Skin of body (tissue), 2 donors: ENCODE measurements around the gene CCBE1. TPM values are rescaled to one million over a fixed set of nuclear protein-coding genes. Genes with fewer than 3 reads are reported as not detected.
"Not testable (repeated sequence)": the region's sequence is repeated elsewhere in the genome, so short reads cannot be mapped to it uniquely, and the experiment has no call there.

Experiments
- DNase-seq: peaks from one replicate; lab custom pipeline; 2025; lab: John Stamatoyannopoulos, UW
- total RNA-seq: library from RNA; depleted of rRNA; stranded (reverse); fragments of >200 nt; gene quantifications from one replicate; pipeline ENCODE4 v1.2.3, GENCODE V29; 2014

The CCBE1 gene
- total RNA-seq, result 9.3 TPM

DNA sequence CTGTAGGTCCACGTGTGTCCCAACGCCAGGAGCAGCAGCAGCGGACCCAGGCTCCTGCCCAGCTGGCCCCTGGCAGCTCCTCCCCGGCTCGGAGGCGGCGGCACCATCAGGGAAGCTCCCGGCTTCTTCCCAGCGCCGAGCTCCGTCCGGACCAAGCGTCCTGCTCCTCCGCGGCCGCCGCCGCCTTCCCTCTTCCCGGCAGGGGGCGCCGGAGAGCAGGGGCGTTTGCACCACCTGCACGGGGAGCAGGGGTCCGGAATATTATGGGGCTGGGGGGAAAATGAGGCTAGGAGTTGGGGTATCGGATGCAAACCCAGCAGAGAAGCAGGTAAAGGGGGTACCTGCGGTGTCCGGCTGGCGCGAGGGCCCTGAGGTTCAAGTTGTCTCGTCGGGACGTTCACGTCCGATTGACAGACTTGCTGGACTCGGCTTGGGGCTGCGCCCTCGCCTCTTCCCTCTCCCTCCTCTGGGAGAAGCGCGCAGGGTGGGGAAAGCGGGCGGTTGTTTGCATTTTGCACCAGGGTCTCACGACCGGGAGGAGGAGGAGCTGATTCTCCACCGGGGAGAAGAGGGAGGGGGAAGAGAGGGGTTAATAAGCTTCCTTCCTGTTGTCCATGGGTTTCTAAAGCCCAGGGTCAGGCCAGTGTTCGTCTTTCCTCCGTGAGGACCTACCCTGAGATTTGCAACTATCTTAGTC is at the start of gene CCBE1:
Gene CCBE1, minus strand, starts transcription at position 188 of the 697 bp plus-strand sequence.
- DNase-seq, result peak; percentile 37

DNA sequence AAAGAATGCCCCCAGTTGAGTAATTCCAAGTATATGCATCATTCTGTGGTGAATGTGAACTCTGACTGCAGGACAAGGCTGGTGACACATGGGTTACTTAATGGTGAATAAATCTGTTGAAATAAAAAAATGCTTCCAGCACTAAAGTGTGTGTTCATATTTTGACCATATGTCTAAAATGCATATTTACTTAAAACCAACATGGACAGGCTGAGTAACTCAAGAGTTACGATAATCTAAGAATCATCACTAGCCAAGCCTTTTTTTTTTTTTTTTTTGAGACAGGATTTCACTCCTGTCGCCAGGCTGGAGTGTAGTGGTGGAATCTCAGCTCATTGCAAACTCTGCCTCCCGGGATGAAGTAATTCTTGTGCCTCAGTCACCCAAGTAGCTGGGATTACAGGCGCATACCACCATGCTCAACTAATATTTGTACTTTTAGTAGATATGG is 47.1 kb upstream of the CCBE1 start:
- DNase-seq, result no peak

DNA sequence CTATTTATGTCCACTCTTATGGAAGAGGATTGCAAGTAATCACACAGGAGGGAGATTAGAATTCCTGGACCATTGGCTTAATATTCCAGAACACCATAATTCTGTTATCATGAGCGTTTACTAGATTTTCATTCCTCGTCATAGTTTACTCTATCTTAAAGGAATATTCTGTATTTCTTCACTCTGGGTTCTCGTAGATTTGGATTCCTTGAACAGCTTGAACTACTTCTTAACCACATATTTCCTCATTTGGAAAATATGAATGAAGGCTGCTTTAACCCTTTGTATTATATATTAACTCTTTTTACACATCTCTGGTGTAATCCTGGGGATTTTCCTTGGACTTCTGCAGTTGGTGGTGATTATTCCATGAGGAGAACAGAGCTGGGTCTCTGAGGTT is 46.3 kb upstream of the CCBE1 start:
- peak; percentile 15 for DNase-seq

DNA sequence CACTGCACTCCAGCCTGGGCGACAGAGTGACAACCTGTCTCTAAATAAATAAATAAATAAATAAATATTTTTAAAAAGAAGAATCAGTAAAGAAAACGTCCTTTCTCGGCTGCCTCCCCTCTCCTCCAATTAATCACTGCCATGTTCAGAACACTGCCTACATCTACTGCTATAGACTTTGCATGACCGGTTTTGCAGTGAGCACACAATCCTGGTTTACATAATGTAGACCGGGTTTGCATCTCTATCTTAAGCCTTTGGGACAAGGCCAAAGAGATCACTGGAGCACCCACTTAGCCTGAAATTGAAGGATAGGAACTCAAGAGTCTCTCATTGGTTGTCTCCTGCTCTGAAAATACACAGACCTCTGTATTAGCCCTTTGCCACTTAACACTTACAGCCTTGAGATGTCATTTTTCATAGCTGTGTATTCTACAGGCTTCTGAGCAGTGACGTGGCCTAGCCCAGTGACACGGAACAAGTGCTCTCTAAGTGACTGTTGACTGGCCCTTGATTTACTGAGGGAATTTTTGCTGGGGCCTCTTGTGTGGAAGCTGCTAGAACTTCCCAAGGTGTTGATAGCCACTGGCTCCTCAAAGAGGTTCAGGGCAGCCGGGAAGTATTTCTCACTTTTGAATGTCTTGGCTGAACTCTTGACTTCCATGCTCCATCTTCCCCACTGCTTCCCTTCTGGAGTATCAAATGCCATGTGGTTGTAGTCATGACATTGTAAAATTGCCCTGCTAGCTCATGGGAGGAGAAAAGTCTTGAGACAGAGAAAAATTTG is 45.3 kb upstream of the CCBE1 start:
- DNase-seq, result peak; percentile 31

DNA sequence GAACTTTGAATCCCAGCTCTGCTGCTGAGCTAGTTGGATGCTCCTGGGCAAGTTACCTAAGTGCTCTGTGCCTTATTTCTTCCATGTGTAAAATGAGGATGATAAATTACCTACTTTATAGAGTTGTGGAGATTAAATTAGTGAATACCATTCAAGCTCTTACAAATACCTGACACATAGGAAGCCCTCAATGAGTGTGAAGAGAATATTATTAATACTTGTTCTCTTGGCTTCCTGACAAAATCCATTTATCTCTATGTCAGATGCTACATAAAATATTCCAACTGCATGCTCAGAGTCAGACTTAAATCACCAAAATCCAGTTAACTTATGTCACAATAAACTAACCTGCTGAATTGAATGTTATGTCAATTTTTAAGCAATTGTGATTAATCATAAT is 42.9 kb upstream of the CCBE1 start:
- DNase-seq, result no peak

DNA sequence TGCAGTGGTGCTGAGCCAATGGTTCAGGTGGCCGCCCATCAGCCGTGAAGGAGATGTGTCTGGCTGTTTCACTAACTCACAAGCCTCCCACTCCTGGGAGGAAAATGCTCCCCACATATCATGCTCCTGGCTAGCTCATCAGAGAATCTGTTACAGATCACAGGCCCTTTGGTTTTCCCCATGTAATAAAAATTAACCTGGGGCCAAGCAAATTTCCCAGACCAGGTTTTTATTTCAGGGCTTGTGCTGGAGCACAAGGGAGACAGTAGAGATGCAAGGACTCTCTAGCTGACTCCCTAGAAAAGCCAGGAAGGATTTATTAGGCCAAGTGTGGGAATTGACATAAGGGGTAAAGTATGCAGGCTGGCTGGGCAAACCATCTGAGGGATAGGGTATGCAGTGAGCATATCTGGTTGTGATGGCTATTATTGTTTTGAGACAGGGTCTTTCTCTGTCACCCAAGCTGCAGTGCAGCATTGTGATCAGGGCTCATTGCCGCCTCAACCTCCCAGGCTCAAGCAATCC is 40.6 kb upstream of the CCBE1 start:
- no peak for DNase-seq

DNA sequence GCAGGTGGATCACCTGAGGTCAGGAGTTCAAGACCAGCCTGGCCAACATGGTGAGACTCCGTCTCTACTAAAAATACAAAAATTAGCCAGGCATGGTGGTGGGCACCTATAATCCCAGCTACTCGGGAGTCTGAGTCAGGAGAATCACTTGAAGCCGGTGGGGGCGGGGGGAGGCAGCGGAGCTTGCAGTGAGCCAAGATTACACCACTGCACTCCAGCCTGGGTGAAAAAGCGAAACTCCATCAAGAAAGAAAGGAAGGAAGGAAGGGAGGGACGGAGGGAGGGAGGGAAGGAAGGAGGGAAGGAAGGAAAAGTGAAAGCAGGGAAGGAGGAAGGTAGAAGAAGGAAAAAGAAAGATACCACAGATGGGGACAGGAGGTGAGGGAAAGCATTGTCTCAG is 40.1 kb upstream of the CCBE1 start:
- not testable (repeated sequence) for DNase-seq

DNA sequence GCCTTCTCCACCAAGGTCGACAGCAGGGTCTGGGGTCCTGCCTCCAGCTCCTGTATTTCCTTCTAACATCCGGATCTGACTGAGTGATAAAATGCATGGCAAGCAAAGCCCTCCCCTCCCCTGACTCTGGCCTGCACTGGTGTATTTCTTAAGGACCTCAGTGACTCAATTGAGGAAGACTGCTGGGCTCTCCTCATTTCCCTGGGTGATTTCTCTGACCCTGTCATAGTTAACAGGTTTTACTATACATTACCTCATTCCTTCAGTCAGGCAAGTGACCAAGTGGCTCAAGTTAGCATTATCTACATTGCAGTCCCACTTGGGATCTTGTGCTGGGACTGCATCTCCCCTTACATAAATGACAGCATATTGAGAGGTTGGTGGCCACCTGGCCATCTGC is 38.8 kb upstream of the CCBE1 start:
- DNase-seq, result no peak

DNA sequence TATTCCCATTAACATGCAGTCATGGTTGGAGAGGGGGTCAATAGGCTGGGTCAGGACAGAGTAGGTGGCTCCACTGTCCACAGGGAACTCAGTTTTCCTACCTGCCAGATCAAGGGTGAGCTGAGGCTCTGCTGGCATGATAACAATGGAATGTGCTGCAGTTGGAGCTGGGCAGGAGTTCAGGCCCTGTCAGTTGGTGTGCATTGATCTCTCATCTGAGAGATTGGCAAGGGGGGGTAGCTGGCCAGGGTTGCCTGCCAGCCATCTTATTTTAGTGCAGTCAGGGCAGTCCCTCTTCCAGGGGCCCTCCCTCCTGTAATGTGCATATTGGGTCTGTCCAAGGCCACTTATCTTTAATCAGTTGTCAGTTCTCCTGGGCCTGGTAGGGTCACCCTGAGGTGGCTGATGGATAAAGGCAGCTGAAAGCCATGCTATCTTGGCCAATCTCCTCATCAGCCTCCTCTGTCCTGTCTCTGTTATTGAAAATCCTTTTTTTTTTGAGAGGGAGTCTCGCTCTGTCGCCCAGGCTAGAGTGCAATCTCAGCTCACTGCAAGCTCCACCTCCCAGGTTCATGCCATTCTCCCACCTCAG is 38.1 kb upstream of the CCBE1 start:
- no peak for DNase-seq

DNA sequence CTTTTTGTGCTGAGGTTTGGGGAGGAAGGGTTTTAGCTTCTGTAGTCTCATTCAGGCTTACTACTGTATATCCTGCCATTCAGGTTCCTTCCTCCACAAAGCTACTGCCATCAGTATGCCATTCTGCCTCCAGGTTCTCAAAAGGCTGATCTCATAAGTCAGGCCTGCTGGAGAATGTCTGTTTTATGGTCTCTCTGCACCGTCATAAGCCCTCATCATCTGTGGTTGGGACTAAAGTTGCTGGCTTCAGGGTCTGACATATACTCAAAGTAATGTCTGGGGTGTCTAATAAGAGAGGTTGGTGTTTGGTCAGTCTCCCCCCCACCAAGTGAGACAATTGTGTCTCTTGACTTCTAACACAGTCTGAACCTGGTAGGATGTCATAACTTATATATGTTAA is 36.2 kb upstream of the CCBE1 start:
- no peak for DNase-seq

DNA sequence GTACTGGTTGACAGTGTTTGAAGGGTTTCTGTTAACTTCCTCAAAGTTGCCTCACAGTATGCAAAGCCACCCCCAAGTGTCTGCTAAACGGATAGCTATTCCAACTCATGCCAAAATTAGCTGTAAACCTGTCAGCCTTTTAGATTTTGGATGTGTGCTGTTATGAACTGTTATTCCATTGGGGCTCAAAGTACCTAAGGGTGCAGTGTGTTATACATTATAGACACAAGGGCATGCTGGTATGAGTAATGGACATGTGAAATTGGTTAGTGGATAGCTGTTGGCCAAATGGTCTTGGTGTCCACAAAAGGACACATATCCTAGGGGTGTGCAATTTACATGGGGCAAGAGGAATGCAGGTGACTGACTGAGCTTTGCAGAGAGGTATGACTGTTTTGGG is 33.7 kb upstream of the CCBE1 start:
- DNase-seq, result no peak

DNA sequence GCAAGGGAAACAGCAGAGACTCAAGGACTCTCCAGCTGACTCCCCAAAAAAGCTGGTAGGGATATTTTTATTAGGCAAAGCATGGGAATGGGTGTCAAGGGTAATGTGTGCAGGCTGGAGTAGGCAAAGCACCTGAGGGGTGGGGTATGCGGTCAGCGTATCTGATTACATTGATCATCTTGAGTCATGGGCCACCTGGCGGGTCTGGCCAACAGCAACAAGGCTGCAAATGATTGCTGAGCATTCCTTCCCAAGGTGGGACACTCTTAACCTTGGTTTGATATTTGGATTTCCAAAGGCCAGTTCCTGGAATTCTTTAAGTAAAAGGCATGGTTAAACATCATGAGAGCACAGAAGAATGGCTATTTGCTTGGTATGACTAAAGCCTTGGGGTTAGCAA is 32.6 kb upstream of the CCBE1 start:
- no peak for DNase-seq

DNA sequence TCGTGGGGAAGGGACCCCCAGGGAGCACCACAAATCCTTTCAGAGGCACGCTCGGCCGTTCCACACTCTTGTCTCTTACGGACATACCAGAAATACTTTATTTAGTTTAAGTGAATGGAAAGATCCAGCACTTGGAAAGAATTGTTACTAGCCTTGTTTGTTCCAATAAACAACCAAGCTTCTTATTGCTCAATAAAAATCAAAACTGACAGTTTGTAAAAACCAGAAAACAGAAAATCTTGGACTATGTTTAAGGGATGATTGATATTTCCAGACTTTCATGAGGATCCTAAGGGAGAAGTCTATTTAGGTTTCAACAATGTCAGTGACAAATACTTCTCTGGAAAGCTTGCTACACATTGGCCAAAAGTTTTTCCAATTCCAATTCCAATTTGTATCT is 31.6 kb upstream of the CCBE1 start:
- DNase-seq, result peak; percentile 62

DNA sequence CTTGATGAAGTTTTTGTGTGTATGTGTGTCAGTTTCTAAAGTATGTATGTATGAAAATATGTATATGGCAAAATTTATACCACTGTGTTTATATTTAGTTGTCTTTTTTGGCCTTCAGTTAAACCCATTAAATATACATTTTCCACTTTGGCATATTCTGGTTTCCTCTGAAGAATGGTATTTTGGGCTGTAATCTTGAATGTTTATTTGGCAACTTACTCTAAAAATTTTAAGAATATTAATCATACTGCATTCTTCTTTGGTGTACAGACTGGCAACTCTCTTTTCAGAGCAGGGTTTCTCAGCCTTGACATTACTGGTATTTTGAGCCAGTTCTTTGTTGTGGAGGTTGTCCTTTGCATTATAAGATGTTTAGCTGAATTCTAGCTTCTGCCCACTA is 27.9 kb upstream of the CCBE1 start:
- no peak for DNase-seq

DNA sequence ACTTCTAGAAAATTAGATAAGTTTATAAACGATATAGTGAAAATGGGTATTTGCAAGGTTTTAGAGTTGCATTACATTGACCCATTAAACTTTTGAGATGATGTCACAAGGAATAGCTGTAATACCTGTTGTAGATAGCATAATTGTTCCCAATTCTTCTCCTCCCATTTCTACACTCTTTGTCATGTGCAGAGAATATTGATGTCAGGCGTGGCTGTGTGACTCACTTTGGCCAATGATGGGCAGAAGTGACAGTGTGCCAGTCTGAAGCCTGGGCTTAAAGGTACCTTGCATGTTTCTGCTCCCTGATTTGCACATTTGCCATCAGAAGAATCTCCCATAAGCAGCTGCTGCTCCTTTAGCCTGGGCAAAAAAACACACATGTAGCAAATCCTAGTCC is 26.9 kb upstream of the CCBE1 start:
- no peak for DNase-seq

DNA sequence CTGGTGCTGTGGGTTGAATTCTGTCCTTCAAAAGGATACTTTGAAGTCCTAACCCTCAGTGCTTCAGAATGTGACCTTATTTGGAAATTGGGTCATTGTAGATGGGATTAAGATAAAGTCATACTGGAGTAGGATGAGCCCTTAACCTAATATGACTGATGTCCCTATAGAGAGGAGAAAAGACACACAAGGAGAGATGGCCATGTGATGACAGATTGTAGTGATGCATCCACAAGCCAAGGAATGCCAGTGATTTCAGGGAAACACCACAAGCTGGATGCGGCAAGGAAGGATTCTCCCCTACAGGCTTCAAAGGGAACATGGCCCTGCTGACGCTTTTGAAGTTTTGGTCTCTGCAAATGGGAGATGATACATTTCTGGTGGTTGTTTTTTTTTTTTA is 24.7 kb upstream of the CCBE1 start:
- no peak for DNase-seq

DNA sequence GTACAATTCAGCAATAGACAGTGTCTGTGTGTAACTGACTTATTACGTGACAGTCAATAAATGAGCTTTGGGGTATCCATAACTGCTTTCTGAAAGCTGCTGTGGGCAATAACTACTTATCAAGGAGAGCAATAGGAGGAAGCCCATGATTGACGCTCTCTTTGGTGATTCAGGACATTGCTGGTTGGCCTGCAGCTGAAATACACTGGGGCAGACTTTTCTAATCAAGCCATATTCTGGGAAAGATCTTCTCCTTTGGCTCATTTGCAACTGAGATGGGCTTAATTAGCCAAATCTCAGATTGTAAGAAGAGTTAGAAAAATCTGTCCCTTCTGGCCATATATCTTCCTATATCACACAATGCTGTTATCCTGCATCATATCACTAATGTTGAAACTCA is 24.0 kb upstream of the CCBE1 start:
- no peak for DNase-seq

DNA sequence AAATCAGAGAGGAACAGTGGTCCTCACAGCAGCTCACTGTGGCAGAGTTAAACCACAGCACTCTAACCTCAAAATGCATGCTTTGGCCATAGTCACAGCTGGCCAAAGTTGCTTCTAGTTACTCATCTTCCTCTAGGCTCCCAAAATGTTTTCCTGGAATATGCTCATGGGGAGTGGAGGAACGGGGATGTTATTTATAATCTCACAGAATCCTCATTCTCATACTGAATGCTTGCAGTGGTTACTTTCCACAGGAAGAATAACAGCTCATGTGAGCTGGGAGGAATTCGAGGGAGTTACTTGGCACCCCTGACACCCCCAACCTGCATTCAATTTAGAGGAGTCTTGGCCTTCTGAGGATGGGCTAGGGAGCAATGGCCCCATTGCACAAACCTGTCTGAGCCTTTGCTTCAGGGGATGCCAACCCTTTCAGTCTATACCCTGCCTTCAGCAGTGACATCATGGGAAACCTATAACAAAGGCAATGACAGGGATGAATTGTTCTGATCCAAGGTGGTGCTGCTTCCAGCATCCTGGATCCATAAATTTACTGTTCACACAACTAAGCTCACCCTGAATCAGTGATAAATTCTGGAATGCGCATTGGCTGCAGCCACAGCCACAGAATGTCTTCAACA is 22.4 kb upstream of the CCBE1 start:
- peak; percentile 56 for DNase-seq

DNA sequence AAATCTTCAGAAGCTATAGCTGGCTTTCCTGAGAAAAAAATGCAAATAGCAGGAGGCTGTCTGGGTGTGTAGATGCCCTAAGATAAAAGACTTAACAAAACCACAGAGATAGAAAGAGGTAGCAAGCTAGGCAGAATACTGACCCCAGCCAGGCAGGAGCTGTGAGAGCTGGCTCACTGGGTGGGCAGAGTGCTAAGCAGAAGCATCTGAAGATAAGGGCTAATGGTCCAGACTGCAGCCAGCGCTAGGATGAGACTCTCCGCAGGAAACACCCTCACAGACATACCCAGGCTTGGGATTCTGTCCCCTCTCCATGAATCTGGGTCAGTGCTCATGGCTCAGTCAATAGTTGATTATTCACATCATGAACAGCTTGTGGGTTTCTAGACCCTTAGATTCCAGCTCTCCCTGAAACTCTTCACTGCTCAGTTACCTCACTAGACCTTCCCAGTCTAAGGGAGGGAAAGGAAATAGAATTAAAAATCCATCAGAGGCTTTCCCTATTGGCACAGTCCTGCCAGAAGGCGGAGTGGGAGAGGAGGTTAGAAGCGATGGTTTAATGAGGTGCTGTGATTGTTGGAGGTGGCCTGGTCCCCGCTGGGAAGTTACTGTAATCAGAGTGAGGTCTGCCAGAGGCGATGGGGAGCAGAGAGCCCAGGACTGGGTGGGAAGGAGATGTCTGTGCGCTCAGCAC is 21.4 kb upstream of the CCBE1 start:
- DNase-seq, result no peak

DNA sequence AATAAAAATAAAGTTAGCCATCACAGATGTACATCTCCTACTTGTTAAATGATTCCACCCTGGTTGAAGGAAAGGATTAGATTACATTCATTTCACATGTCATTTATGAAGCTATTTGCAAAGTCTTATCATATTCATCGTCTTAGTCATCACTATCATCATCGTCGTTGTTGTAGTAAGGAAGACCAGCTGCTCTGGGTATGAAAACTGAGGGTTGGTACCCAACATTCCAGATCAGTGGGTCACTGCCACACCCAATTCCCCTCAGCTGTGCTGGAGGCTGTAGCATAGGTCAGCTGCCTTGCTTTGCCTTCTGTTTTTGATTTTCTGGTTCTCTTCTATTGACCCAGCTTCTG is 20.9 kb upstream of the CCBE1 start:
- DNase-seq, result no peak

DNA sequence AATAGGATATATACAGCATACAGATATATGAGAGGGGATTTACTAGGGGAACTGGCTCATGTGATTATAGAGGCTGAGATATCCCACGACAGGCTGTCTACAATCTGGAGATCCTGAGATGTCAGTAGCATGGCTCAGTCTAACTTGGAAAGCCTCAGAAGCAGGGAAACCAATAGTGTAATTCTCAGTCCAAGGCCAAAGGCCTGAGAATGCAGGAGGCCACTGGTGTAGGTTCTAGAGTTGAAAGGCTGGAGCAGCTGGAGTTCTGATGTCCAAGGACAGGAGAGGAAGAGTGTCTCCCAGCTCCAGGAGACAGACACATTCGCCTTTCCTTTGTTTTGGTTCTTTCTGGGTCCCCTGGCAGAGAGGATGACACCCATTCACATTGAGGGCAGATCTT is 20.1 kb upstream of the CCBE1 start:
- DNase-seq, result no peak
